ENCODE measurements around the gene MYPN.

The MYPN gene

GRCh38 chr10:68087685-68088401 is 21.4 kb upstream of the MYPN start:
- no peak for DNase-seq
- TF ChIP-seq, protein P1, sequence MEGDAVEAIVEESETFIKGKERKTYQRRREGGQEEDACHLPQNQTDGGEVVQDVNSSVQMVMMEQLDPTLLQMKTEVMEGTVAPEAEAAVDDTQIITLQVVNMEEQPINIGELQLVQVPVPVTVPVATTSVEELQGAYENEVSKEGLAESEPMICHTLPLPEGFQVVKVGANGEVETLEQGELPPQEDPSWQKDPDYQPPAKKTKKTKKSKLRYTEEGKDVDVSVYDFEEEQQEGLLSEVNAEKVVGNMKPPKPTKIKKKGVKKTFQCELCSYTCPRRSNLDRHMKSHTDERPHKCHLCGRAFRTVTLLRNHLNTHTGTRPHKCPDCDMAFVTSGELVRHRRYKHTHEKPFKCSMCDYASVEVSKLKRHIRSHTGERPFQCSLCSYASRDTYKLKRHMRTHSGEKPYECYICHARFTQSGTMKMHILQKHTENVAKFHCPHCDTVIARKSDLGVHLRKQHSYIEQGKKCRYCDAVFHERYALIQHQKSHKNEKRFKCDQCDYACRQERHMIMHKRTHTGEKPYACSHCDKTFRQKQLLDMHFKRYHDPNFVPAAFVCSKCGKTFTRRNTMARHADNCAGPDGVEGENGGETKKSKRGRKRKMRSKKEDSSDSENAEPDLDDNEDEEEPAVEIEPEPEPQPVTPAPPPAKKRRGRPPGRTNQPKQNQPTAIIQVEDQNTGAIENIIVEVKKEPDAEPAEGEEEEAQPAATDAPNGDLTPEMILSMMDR (IDR thresholded peaks at IDR 0.05; ENCODE audit: low read depth, low read length), result no peak

GRCh38 chr10:68088740-68089139 is 20.5 kb upstream of the MYPN start:
- no peaks in the 10 kb centered on the region for H3K27me3 ChIP-seq (ENCODE audit: insufficient read depth, low read depth, severe bottlenecking)
- TF ChIP-seq, protein P1 (IDR thresholded peaks at IDR 0.05; ENCODE audit: low read depth, low read length), result no peak
- no peak overlapping the region for H3K4me3 ChIP-seq (ENCODE audit: low read depth, low read length)
- no peaks in the 10 kb centered on the region for H3K36me3 ChIP-seq
- H3K9me3 ChIP-seq (ENCODE audit: severe bottlenecking), result no peaks in the 10 kb centered on the region
- DNase-seq, result no peak
- H3K27ac ChIP-seq, result no peak overlapping the region

More at GRCh38 chr10:68087685-68088401, 21.4 kb upstream of the MYPN start:
- Histone ChIP-seq H3K27me3 (ENCODE audit: insufficient read depth, low read depth, severe bottlenecking) (no peaks in the 10 kb centered on the region), H3K9me3 (ENCODE audit: severe bottlenecking) (no peaks in the 10 kb centered on the region), H3K36me3 (no peaks in the 10 kb centered on the region), H3K4me3 (ENCODE audit: low read depth, low read length) (no peak overlapping the region), H3K27ac (no peak overlapping the region)

DNA sequence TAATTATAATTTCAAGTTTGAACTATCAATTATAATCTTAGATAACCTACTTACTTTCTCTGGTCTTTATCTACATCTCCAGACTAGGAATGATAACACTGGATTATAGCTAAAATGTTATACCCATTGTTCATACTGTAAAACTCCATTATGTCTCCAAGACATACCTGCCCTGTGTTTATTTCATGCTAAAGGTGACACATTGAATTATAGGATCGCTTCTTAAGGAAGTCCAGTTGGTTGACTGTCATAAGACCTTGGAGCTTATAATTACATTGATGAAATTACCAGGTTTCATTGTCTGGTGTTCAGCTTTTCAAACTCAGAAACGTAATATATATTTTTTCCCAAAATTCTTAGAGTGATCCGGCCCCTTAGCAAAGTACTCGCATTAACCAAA is 18.7 kb upstream of the MYPN start:
- TF ChIP-seq, protein P1 (IDR thresholded peaks at IDR 0.05; ENCODE audit: low read depth, low read length), result no peak
- H3K9me3 ChIP-seq (ENCODE audit: severe bottlenecking), result no peaks in the 10 kb centered on the region

GRCh38 chr10:68092512-68092911 is 16.8 kb upstream of the MYPN start:
- no peaks in the 10 kb centered on the region for H3K27me3 ChIP-seq (ENCODE audit: insufficient read depth, low read depth, severe bottlenecking)
- no peak overlapping the region for H3K4me3 ChIP-seq (ENCODE audit: low read depth, low read length)
- DNase-seq, result no peak
- no peaks in the 10 kb centered on the region for H3K36me3 ChIP-seq
- TF ChIP-seq, protein P1 (IDR thresholded peaks at IDR 0.05; ENCODE audit: low read depth, low read length), result no peak
- no peaks in the 10 kb centered on the region for H3K9me3 ChIP-seq (ENCODE audit: severe bottlenecking)
- H3K27ac ChIP-seq, result no peak overlapping the region

More for the DNA sequence above, 18.7 kb upstream of the MYPN start:
- no peak for DNase-seq
- H3K36me3 ChIP-seq, result no peaks in the 10 kb centered on the region
- H3K27me3 ChIP-seq (ENCODE audit: insufficient read depth, low read depth, severe bottlenecking), result no peaks in the 10 kb centered on the region
- no peak overlapping the region for H3K27ac ChIP-seq
- H3K4me3 ChIP-seq (ENCODE audit: low read depth, low read length), result no peak overlapping the region

DNA sequence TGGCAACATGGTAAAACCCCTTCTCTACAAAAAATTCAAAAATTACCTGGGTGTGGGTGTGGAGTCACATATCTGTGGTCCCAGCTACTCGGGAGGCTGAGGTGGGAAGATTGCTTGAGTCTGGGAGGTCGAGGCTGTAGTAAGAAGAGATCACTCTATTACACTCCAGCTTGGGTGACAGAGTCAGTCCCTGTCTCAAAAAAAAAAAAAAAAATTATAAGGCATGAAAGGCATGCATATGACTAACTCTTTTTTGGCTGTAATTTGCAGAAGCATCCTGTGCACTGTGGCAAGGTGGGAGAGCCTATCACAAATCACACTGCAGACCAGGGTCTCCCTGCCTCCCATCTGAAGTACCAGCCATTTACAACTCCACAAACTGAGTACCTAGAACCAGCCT is 14.1 kb upstream of the MYPN start:
- H3K9me3 ChIP-seq (ENCODE audit: severe bottlenecking), result no peaks in the 10 kb centered on the region
- no peak for DNase-seq
- H3K36me3 ChIP-seq, result no peaks in the 10 kb centered on the region
- H3K27ac ChIP-seq, result no peak overlapping the region
- H3K4me3 ChIP-seq (ENCODE audit: low read depth, low read length), result no peak overlapping the region
- H3K27me3 ChIP-seq (ENCODE audit: insufficient read depth, low read depth, severe bottlenecking), result no peaks in the 10 kb centered on the region
- TF ChIP-seq, protein P1 (IDR thresholded peaks at IDR 0.05; ENCODE audit: low read depth, low read length), result no peak
